Neural cell (in vitro differentiated cells): Measurements from ENCODE around the gene RDH13. TPM values are rescaled to one million over a fixed set of nuclear protein-coding genes. Genes with fewer than 3 reads are reported as not detected.

Experiments
- H2AFZ ChIP-seq: fragments of 200-600, 300-800 bp; sonication (generic), shearing (Covaris generic); 2 replicates; pipeline ENCODE4 v1.6.0; 2014; ENCODE audit warnings: low read depth, mild to moderate bottlenecking, antibody characterized with exemption, low read length, moderate library complexity
- H3F3A ChIP-seq: fragments of 200-600 bp; shearing (Covaris generic); 2 replicates; pipeline ENCODE4 v1.6.1; 2016; ENCODE audit warnings: mild to moderate bottlenecking, moderate library complexity, mixed read lengths, antibody characterized with exemption, low read length; ENCODE audit not compliant: insufficient read depth, poor library complexity, severe bottlenecking
- H3K27ac ChIP-seq: fragments of 200-600, 300-800 bp; sonication (generic), shearing (Covaris generic); 2 replicates; pipeline ENCODE4 v1.5.1; 2014; ENCODE audit warnings: mild to moderate bottlenecking, low read length, moderate library complexity
- H3K27me3 ChIP-seq: fragments of 300-800, 200-600 bp; sonication (generic), shearing (Covaris generic); 2 replicates; pipeline ENCODE4 v1.6.0; 2014; ENCODE audit warnings: mild to moderate bottlenecking, low read depth, low read length, moderate library complexity; ENCODE audit not compliant: insufficient read depth
- H3K36me3 ChIP-seq: fragments of 300-800, 200-600 bp; sonication (generic), shearing (Covaris generic); 2 replicates; pipeline ENCODE4 v1.5.1; 2014; ENCODE audit warnings: mild to moderate bottlenecking, antibody characterized with exemption, low read length, moderate library complexity; ENCODE audit not compliant: insufficient read depth
- H3K4me2 ChIP-seq: fragments of 300-800, 200-600 bp; sonication (generic), shearing (Covaris generic); 2 replicates; pipeline ENCODE4 v1.6.0; 2014; ENCODE audit warnings: mild to moderate bottlenecking, low read length
- H3K4me3 ChIP-seq: fragments of 300-800, 200-600 bp; sonication (generic), shearing (Covaris generic); 2 replicates; pipeline ENCODE4 v1.5.1; 2014; ENCODE audit warnings: mild to moderate bottlenecking, low read length, moderate library complexity
- H3K79me2 ChIP-seq: fragments of 200-600 bp; shearing (Covaris generic); replicated peaks from 2 replicates; pipeline ENCODE4 v1.6.0; 2014; ENCODE audit warnings: mild to moderate bottlenecking, low read length, moderate library complexity; ENCODE audit not compliant: insufficient read depth
- H3K9ac ChIP-seq: fragments of 300-800, 200-600 bp; sonication (generic), shearing (Covaris generic); 2 replicates; pipeline ENCODE4 v1.6.1; 2016; ENCODE audit warnings: mild to moderate bottlenecking, low read length, mixed read lengths
- H3K9me2 ChIP-seq: fragments of 200-600 bp; shearing (Covaris generic); 2 replicates; pipeline ENCODE4 v1.6.1; 2016; ENCODE audit warnings: mild to moderate bottlenecking, low read length, mixed read lengths; ENCODE audit not compliant: insufficient read depth
- H3K9me3 ChIP-seq: fragments of 200-600, 300-800 bp; sonication (generic), shearing (Covaris generic); 2 replicates; pipeline ENCODE4 v1.6.1; 2016; ENCODE audit warnings: mild to moderate bottlenecking, mixed run types, low read length, moderate library complexity, mixed read lengths
- H4K20me1 ChIP-seq: fragments of 200-600 bp; shearing (Covaris generic); 2 replicates; pipeline ENCODE4 v1.6.1; 2016; ENCODE audit warnings: mild to moderate bottlenecking, mixed run types; ENCODE audit not compliant: insufficient read depth
- EP300 ChIP-seq: fragments of 450-650 bp; conservative IDR thresholded peaks from 2 replicates; pipeline ENCODE4 v1.6.1; 2014; ENCODE audit warnings: antibody characterized with exemption, mild to moderate bottlenecking, moderate library complexity; ENCODE audit not compliant: poor library complexity, severe bottlenecking
- EZH2 ChIP-seq: fragments of 200-600, 300-800 bp; shearing (Covaris generic), sonication (generic); IDR thresholded peaks from 2 replicates; pipeline ENCODE4 v1.6.1; 2014; ENCODE audit warnings: antibody characterized with exemption, low read length, borderline replicate concordance, mild to moderate bottlenecking; ENCODE audit not compliant: insufficient read depth, poor library complexity, severe bottlenecking
- MXI1 ChIP-seq: fragments of 450-650 bp; conservative IDR thresholded peaks from 2 replicates; pipeline ENCODE4 v1.6.1; 2014; ENCODE audit warnings: antibody characterized with exemption, mild to moderate bottlenecking; ENCODE audit not compliant: poor library complexity, severe bottlenecking
- POLR2AphosphoS5 ChIP-seq: IDR thresholded peaks from 2 replicates; pipeline ENCODE4 v1.6.1; 2012
- RAD21 ChIP-seq: fragments of 450-650 bp; conservative IDR thresholded peaks from 2 replicates; pipeline ENCODE4 v1.6.1; 2014; ENCODE audit warnings: antibody characterized with exemption, mild to moderate bottlenecking, moderate library complexity
- SMC3 ChIP-seq: fragments of 450-650 bp; conservative IDR thresholded peaks from 2 replicates; pipeline ENCODE4 v1.6.1; 2014; ENCODE audit warnings: antibody characterized with exemption, mild to moderate bottlenecking, moderate library complexity; ENCODE audit not compliant: poor library complexity
- TAF1 ChIP-seq: IDR thresholded peaks from 2 replicates; pipeline ENCODE4 v1.6.1; 2012; ENCODE audit warnings: low read depth
- polyA plus RNA-seq: library from polyadenylated mRNA; depleted of rRNA; stranded (reverse); fragments of >200 nt; gene quantifications from 2 replicates; pipeline ENCODE4 v1.2.3, GENCODE V29; 2014
- TF ChIP-seq, protein P1 (sequence below): fragments of 450-650 bp; IDR thresholded peaks from 2 replicates; pipeline ENCODE4 v1.5.1; 2014; ENCODE audit warnings: antibody characterized with exemption, mild to moderate bottlenecking, moderate library complexity; ENCODE audit not compliant: poor library complexity, severe bottlenecking
- TF ChIP-seq, protein P2 (sequence below): IDR thresholded peaks from 2 replicates; pipeline ENCODE4 v1.6.1; 2012; ENCODE audit warnings: borderline replicate concordance

The RDH13 gene
- polyA plus RNA-seq, 1 donor from 2014 or later = 9.8 TPM

DNA sequence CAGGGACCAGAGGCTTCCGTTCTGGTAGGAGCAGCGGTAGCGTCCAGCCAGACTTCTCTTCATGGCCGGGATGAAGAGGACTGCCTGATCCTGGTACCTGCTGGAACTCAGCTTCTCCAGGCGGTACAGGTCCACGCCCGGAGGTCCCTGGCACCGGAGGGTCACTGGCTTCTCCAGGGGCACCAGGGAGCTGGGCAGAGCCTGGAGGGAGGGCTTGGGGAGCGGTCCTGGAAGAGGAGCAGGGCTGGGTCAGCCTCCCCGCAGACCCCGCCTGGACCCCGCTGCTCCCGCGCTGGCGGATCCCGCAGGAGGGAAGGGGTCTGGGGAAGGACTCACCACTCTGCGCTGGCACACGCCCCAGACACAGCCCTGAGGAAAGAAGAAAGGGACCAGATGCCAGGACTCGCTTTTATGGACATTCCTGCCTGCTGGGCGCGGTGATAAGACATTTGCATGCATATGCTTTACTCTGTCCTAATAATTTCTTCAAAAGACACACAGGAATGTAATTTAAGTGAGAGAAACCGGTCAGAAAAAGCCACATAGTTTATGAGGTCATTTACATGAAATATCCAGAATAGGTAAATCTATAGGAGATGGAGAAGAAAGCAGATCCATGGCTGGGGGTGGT, 30.7 kb downstream of the RDH13 start:
- no peaks in the 10 kb centered on the region for H3K9me2 ChIP-seq
- H3K4me3 ChIP-seq = no peak overlapping the region
- H3F3A ChIP-seq = no peaks in the 10 kb centered on the region
- H3K36me3 ChIP-seq = no peaks in the 10 kb centered on the region
- no peak overlapping the region for H2AFZ ChIP-seq
- TF ChIP-seq, protein P1, sequence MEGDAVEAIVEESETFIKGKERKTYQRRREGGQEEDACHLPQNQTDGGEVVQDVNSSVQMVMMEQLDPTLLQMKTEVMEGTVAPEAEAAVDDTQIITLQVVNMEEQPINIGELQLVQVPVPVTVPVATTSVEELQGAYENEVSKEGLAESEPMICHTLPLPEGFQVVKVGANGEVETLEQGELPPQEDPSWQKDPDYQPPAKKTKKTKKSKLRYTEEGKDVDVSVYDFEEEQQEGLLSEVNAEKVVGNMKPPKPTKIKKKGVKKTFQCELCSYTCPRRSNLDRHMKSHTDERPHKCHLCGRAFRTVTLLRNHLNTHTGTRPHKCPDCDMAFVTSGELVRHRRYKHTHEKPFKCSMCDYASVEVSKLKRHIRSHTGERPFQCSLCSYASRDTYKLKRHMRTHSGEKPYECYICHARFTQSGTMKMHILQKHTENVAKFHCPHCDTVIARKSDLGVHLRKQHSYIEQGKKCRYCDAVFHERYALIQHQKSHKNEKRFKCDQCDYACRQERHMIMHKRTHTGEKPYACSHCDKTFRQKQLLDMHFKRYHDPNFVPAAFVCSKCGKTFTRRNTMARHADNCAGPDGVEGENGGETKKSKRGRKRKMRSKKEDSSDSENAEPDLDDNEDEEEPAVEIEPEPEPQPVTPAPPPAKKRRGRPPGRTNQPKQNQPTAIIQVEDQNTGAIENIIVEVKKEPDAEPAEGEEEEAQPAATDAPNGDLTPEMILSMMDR = no peak
- TF ChIP-seq EZH2 (no peak), RAD21 (no peak)
- no peak overlapping the region for H3K9ac ChIP-seq
- no peaks in the 10 kb centered on the region for H3K79me2 ChIP-seq
- H3K9me3 ChIP-seq = no peaks in the 10 kb centered on the region
- no peaks in the 10 kb centered on the region for H3K27me3 ChIP-seq
- H3K4me2 ChIP-seq = no peak overlapping the region
- no peak overlapping the region for H3K27ac ChIP-seq
- no peaks in the 10 kb centered on the region for H4K20me1 ChIP-seq

DNA sequence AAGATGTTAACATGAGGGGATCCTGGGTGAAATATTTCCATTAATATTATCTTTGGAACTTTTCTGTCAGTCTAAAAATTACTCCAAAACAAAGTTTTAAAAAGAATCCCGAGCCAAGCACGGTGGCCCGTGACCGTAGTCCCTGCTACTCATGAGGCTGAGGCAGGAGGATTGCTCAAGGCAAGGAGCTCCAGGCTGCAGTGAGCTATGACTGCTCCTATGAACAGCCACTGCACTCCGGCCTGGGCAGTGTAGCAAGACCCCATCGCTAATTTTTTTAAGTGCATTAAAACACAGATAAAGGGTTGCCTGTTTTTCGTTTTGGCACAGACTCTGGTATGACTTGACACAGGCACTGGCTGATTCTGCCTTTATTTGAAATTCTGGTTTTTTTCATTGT, 31.8 kb downstream of the RDH13 start:
- no peaks in the 10 kb centered on the region for H3K9me2 ChIP-seq
- no peaks in the 10 kb centered on the region for H3F3A ChIP-seq
- H3K9ac ChIP-seq = no peak overlapping the region
- no peaks in the 10 kb centered on the region for H4K20me1 ChIP-seq
- no peaks in the 10 kb centered on the region for H3K27me3 ChIP-seq
- no peaks in the 10 kb centered on the region for H3K36me3 ChIP-seq
- H3K4me2 ChIP-seq = no peak overlapping the region
- no peaks in the 10 kb centered on the region for H3K9me3 ChIP-seq
- TF ChIP-seq, protein P2, sequence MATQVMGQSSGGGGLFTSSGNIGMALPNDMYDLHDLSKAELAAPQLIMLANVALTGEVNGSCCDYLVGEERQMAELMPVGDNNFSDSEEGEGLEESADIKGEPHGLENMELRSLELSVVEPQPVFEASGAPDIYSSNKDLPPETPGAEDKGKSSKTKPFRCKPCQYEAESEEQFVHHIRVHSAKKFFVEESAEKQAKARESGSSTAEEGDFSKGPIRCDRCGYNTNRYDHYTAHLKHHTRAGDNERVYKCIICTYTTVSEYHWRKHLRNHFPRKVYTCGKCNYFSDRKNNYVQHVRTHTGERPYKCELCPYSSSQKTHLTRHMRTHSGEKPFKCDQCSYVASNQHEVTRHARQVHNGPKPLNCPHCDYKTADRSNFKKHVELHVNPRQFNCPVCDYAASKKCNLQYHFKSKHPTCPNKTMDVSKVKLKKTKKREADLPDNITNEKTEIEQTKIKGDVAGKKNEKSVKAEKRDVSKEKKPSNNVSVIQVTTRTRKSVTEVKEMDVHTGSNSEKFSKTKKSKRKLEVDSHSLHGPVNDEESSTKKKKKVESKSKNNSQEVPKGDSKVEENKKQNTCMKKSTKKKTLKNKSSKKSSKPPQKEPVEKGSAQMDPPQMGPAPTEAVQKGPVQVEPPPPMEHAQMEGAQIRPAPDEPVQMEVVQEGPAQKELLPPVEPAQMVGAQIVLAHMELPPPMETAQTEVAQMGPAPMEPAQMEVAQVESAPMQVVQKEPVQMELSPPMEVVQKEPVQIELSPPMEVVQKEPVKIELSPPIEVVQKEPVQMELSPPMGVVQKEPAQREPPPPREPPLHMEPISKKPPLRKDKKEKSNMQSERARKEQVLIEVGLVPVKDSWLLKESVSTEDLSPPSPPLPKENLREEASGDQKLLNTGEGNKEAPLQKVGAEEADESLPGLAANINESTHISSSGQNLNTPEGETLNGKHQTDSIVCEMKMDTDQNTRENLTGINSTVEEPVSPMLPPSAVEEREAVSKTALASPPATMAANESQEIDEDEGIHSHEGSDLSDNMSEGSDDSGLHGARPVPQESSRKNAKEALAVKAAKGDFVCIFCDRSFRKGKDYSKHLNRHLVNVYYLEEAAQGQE = no peak
- no peak for TF ChIP-seq RAD21
- TF ChIP-seq EZH2 = no peak
- no peak for TF ChIP-seq MXI1
- TF ChIP-seq EP300 = no peak
- no peak for TF ChIP-seq POLR2AphosphoS5
- TF ChIP-seq TAF1 = no peak
- TF ChIP-seq, protein P1 = no peak
- TF ChIP-seq SMC3 = no peak
- no peak overlapping the region for H3K27ac ChIP-seq
- no peak overlapping the region for H3K4me3 ChIP-seq
- H2AFZ ChIP-seq = no peak overlapping the region
- H3K79me2 ChIP-seq = no peaks in the 10 kb centered on the region
